ENCODE data around the gene MRPL21. TPM values are rescaled to one million over a fixed set of nuclear protein-coding genes. Genes with fewer than 3 reads are reported as not detected.

MRPL21 gene
- total and polyA plus RNA-seq, 9 of the 15 experiments (the other 6 are each of a cell fraction or from before 2014, with no cell fraction given), result 196 to 618 (median 232) TPM

DNA sequence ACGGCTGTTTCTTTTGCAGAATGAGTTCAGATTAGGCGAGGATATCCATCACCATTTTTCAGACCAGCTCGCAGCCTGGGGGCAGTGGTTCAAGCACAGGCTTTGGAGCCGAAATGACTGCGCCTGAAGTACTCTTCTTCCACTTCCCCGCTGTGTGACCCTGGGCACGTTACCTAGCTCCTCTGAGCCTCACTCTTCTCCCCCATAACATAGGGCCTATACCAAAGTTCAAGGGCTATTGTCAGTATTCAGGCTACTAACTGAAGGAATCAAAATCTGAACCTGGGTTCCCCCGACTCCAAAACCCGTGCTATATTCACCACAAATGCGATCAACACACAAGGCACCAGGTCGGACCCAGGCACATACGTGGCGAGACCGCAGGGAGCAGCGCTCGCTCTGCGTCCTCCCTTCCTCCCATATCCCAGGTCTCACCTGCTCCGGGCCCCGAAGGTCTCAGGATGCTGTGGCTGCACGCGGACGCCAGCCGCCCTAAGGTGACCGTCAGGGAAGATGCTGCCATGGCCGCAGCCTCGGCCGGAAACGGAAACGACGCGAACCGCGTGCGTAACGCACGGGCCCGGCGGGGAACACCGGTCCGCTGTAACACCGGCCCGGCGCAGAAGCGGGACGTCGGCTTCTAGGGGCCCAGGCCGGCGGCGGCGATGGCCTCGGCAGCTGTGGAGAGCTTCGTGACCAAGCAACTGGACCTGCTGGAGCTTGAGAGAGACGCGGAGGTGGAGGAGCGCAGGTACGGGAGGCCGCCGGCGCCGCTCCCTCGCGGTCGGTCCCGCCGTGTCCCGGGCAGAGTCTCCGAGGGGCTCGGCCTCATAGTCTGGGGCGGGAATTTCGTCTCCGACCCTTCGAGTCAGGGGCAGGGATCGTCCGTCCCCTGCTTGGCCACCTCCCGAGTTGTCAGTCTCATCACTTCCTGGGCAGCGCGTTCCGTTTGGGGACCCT is at the start of gene MRPL21, which contains the start of gene IGHMBP2 (continued):
- TF ChIP-seq SRSF1 (IDR thresholded peaks at IDR 0.05; ENCODE audit: low read depth, low read length) (no peak), ZNF121 (CRISPR knock-in tag; conservative IDR thresholded peaks at IDR 0.05) (no peak), ZNF354B (CRISPR knock-in tag; IDR thresholded peaks at IDR 0.05) (no peak), THRAP3 (IDR thresholded peaks at IDR 0.05; ENCODE audit: borderline replicate concordance) (no peak), BRF1 (IDR thresholded peaks at IDR 0.05; ENCODE audit: borderline replicate concordance, extremely low read depth, insufficient read length) (no peak), CBX2 (IDR thresholded peaks at IDR 0.05; ENCODE audit: insufficient read depth, low read length, poor library complexity, severe bottlenecking) (no peak), HLTF (IDR thresholded peaks at IDR 0.05) (no peak), PRMT5 (CRISPR knock-in tag; IDR thresholded peaks at IDR 0.05) (no peak; the same call in 1 of the 2 replicates), SAP30 (IDR thresholded peaks at IDR 0.05; ENCODE audit: borderline replicate concordance, insufficient read depth, low read depth, low read length, poor library complexity, severe bottlenecking) (no peak), PRPF4 (IDR thresholded peaks at IDR 0.05; ENCODE audit: insufficient read depth, low read depth, low read length, poor library complexity, severe bottlenecking) (no peak)
- TF ChIP-seq, protein P1, sequence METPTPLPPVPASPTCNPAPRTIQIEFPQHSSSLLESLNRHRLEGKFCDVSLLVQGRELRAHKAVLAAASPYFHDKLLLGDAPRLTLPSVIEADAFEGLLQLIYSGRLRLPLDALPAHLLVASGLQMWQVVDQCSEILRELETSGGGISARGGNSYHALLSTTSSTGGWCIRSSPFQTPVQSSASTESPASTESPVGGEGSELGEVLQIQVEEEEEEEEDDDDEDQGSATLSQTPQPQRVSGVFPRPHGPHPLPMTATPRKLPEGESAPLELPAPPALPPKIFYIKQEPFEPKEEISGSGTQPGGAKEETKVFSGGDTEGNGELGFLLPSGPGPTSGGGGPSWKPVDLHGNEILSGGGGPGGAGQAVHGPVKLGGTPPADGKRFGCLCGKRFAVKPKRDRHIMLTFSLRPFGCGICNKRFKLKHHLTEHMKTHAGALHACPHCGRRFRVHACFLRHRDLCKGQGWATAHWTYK (CRISPR knock-in tag; IDR thresholded peaks at IDR 0.05), result peak; percentile 72; the same call in 1 of the 2 replicates
- TF ChIP-seq, protein P2, sequence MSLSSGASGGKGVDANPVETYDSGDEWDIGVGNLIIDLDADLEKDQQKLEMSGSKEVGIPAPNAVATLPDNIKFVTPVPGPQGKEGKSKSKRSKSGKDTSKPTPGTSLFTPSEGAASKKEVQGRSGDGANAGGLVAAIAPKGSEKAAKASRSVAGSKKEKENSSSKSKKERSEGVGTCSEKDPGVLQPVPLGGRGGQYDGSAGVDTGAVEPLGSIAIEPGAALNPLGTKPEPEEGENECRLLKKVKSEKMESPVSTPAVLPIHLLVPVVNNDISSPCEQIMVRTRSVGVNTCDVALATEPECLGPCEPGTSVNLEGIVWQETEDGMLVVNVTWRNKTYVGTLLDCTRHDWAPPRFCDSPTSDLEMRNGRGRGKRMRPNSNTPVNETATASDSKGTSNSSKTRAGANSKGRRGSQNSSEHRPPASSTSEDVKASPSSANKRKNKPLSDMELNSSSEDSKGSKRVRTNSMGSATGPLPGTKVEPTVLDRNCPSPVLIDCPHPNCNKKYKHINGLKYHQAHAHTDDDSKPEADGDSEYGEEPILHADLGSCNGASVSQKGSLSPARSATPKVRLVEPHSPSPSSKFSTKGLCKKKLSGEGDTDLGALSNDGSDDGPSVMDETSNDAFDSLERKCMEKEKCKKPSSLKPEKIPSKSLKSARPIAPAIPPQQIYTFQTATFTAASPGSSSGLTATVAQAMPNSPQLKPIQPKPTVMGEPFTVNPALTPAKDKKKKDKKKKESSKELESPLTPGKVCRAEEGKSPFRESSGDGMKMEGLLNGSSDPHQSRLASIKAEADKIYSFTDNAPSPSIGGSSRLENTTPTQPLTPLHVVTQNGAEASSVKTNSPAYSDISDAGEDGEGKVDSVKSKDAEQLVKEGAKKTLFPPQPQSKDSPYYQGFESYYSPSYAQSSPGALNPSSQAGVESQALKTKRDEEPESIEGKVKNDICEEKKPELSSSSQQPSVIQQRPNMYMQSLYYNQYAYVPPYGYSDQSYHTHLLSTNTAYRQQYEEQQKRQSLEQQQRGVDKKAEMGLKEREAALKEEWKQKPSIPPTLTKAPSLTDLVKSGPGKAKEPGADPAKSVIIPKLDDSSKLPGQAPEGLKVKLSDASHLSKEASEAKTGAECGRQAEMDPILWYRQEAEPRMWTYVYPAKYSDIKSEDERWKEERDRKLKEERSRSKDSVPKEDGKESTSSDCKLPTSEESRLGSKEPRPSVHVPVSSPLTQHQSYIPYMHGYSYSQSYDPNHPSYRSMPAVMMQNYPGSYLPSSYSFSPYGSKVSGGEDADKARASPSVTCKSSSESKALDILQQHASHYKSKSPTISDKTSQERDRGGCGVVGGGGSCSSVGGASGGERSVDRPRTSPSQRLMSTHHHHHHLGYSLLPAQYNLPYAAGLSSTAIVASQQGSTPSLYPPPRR (CRISPR knock-in tag; IDR thresholded peaks at IDR 0.05; ENCODE audit: borderline replicate concordance), result 0 out of 2 replicates have a peak, but pooled peaks have one; percentile 64
- TF ChIP-seq, protein P3, sequence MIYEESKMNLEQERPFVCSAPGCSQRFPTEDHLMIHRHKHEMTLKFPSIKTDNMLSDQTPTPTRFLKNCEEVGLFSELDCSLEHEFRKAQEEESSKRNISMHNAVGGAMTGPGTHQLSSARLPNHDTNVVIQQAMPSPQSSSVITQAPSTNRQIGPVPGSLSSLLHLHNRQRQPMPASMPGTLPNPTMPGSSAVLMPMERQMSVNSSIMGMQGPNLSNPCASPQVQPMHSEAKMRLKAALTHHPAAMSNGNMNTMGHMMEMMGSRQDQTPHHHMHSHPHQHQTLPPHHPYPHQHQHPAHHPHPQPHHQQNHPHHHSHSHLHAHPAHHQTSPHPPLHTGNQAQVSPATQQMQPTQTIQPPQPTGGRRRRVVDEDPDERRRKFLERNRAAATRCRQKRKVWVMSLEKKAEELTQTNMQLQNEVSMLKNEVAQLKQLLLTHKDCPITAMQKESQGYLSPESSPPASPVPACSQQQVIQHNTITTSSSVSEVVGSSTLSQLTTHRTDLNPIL (CRISPR knock-in tag; IDR thresholded peaks at IDR 0.05), result no peak

Measured in K562 (cell line).